WTC11 (cell line): ENCODE measurements around the gene KSR2. TPM values are rescaled to one million over a fixed set of nuclear protein-coding genes. Genes with fewer than 3 reads are reported as not detected.

Experiments
- ATAC-seq: fragments of 200-7000 bp; cut with Tn5 transposase; 2 replicates; pipeline ENCODE4 v1.10.0; 2021; ENCODE audit warnings: mild to moderate bottlenecking, moderate library complexity
- CTCF ChIA-PET: fragments of 300-600 bp; sonication (Branson Sonifier 250); formaldehyde crosslinking; loops from one replicate; lab custom pipeline; 2021; ENCODE audit warnings: antibody characterized with exemption; lab: Charles Lee
- POLR2A ChIA-PET: fragments of 350-600 bp; sonication (Branson Sonifier 250); formaldehyde crosslinking; loops from one replicate; lab custom pipeline; 2021; ENCODE audit warnings: antibody characterized with exemption; lab: Charles Lee
- DNase-seq: peaks from one replicate; pipeline ENCODE4 v3.0.0; 2021; ENCODE audit warnings: low spot score
- H3K27ac Mint-ChIP-seq: 2 replicates; pipeline ENCODE4 v1.8.0; 2021; ENCODE audit warnings: mixed read lengths
- H3K27me3 Mint-ChIP-seq: 2 replicates; pipeline ENCODE4 v1.8.0; 2021; ENCODE audit warnings: low read depth, mild to moderate bottlenecking, moderate library complexity, mixed read lengths
- H3K36me3 Mint-ChIP-seq: 2 replicates; pipeline ENCODE4 v1.8.0; 2021; ENCODE audit warnings: mixed read lengths
- H3K4me1 Mint-ChIP-seq: 2 replicates; pipeline ENCODE4 v1.8.0; 2022; ENCODE audit warnings: mixed read lengths
- H3K4me3 Mint-ChIP-seq: 2 replicates; pipeline ENCODE4 v1.8.0; 2021; ENCODE audit warnings: mild to moderate bottlenecking, moderate library complexity, mixed read lengths
- H3K9me3 Mint-ChIP-seq: 2 replicates; pipeline ENCODE4 v1.8.0; 2021; ENCODE audit warnings: mixed read lengths
- EMX1 ChIP-seq: fragments of 250-450 bp; sonication (Bioruptor Pico); IDR thresholded peaks from 2 replicates; pipeline ENCODE4 v1.8.0; 2021; ENCODE audit warnings: mild to moderate bottlenecking
- ETV6 ChIP-seq: sonication (generic); formaldehyde crosslinking; IDR thresholded peaks from 2 replicates; pipeline ENCODE4 v1.8.1; 2022; ENCODE audit warnings: mild to moderate bottlenecking, missing genetic modification reagents
- KAT7 ChIP-seq: sonication (generic); formaldehyde crosslinking; IDR thresholded peaks from 2 replicates; pipeline ENCODE4 v1.8.1; 2023; ENCODE audit warnings: missing genetic modification reagents, mild to moderate bottlenecking, borderline replicate concordance
- MXD4 ChIP-seq: fragments of 250-450 bp; sonication (Bioruptor Pico); IDR thresholded peaks from 2 replicates; pipeline ENCODE4 v1.8.0; 2021; ENCODE audit warnings: mild to moderate bottlenecking, moderate library complexity, borderline replicate concordance
- OVOL2 ChIP-seq: fragments of 250-450 bp; sonication (Bioruptor Pico); IDR thresholded peaks from 2 replicates; pipeline ENCODE4 v1.9.0; 2021; ENCODE audit warnings: mild to moderate bottlenecking, borderline replicate concordance
- RELA ChIP-seq: sonication (generic); formaldehyde crosslinking; IDR thresholded peaks from 2 replicates; pipeline ENCODE4 v1.8.1; 2022; ENCODE audit warnings: missing genetic modification reagents, mild to moderate bottlenecking, borderline replicate concordance
- SMAD4 ChIP-seq: sonication (generic); formaldehyde crosslinking; IDR thresholded peaks from 2 replicates; pipeline ENCODE4 v1.8.0; 2022; ENCODE audit warnings: mild to moderate bottlenecking, missing genetic modification reagents
- TCF7 ChIP-seq: sonication (generic); formaldehyde crosslinking; IDR thresholded peaks from 2 replicates; pipeline ENCODE4 v1.8.0; 2022; ENCODE audit warnings: mild to moderate bottlenecking, low read depth, missing genetic modification reagents, moderate library complexity
- TP53 ChIP-seq: sonication (generic); formaldehyde crosslinking; IDR thresholded peaks from 2 replicates; pipeline ENCODE4 v1.8.1; 2023; ENCODE audit warnings: mild to moderate bottlenecking, missing genetic modification reagents
- ZNF263 ChIP-seq: sonication (generic); formaldehyde crosslinking; IDR thresholded peaks from 2 replicates; pipeline ENCODE4 v1.8.1; 2022; ENCODE audit warnings: low read depth, mild to moderate bottlenecking, moderate library complexity, missing genetic modification reagents
- ZNF317 ChIP-seq: sonication (generic); formaldehyde crosslinking; IDR thresholded peaks from 2 replicates; pipeline ENCODE4 v1.8.1; 2023; ENCODE audit warnings: low read depth, mild to moderate bottlenecking, moderate library complexity, missing genetic modification reagents, borderline replicate concordance
- ZNF671 ChIP-seq: fragments of 250-450 bp; sonication (Bioruptor Pico); IDR thresholded peaks from 2 replicates; pipeline ENCODE4 v1.8.0; 2021; ENCODE audit warnings: mild to moderate bottlenecking
- total RNA-seq: library from RNA; stranded (reverse); gene quantifications from 3 replicates; pipeline ENCODE4 v1.2.3, GENCODE V29; 2021
- TF ChIP-seq, protein P1 (sequence below): sonication (generic); formaldehyde crosslinking; IDR thresholded peaks from 2 replicates; pipeline ENCODE4 v1.8.0; 2022; ENCODE audit warnings: mild to moderate bottlenecking, missing genetic modification reagents
- TF ChIP-seq, protein P2 (sequence below): sonication (generic); formaldehyde crosslinking; IDR thresholded peaks from 2 replicates; pipeline ENCODE4 v1.8.1; 2022; ENCODE audit warnings: mild to moderate bottlenecking, moderate library complexity, missing genetic modification reagents
- TF ChIP-seq, protein P3 (sequence below): sonication (generic); formaldehyde crosslinking; IDR thresholded peaks from 2 replicates; pipeline ENCODE4 v1.8.1; 2023; ENCODE audit warnings: mild to moderate bottlenecking, missing genetic modification reagents, moderate library complexity
- TF ChIP-seq, protein P4 (sequence below): fragments of 250-450 bp; sonication (Bioruptor Pico); IDR thresholded peaks from 2 replicates; pipeline ENCODE4 v1.9.0; 2021; ENCODE audit warnings: mild to moderate bottlenecking
- TF ChIP-seq, protein P5 (sequence below): sonication (generic); formaldehyde crosslinking; IDR thresholded peaks from 2 replicates; pipeline ENCODE4 v1.8.0; 2022; ENCODE audit warnings: mild to moderate bottlenecking, missing genetic modification reagents
- TF ChIP-seq, protein P6 (sequence below): fragments of 200-600 bp; IDR thresholded peaks from 2 replicates; pipeline ENCODE4 v1.8.0; 2022; ENCODE audit warnings: antibody characterized with exemption
- TF ChIP-seq, protein P7 (sequence below): sonication (generic); formaldehyde crosslinking; IDR thresholded peaks from 2 replicates; pipeline ENCODE4 v1.8.1; 2022; ENCODE audit warnings: low read depth, missing genetic modification reagents, borderline replicate concordance
- TF ChIP-seq, protein P8 (sequence below): sonication (generic); formaldehyde crosslinking; IDR thresholded peaks from 2 replicates; pipeline ENCODE4 v1.8.1; 2023; ENCODE audit warnings: mild to moderate bottlenecking, missing genetic modification reagents

The KSR2 gene
- total RNA-seq, 1 experiment from 2014 or later, result 2.4 TPM

DNA sequence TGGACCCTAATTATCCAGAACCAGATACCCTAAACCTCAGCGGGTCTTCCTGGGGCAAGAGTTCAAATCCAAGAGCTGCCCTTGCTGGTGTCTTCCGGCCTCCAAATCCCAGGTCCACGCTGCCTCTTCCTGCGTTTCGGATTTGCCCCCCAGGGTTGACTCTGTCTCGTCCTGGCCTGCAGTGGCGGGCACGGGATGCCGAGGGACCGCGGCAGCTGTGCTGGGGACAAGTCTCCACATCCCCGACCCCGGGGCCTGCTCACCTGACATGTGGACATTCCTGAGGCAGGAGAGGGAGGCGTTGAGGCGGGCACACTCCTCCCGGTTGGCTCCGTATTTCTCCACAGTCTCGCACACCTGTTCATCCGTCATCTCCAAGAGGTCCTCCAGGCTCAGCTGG is 113.6 kb downstream of the KSR2 start:
- TF ChIP-seq, protein P1, sequence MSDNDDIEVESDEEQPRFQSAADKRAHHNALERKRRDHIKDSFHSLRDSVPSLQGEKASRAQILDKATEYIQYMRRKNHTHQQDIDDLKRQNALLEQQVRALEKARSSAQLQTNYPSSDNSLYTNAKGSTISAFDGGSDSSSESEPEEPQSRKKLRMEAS (CRISPR knock-in tag), result no peak
- TF ChIP-seq KAT7 (no peak), ETV6 (no peak), ZNF263 (CRISPR knock-in tag) (no peak), SMAD4 (CRISPR knock-in tag) (no peak), EMX1 (CRISPR knock-in tag) (no peak), ZNF317 (CRISPR knock-in tag) (no peak), OVOL2 (CRISPR knock-in tag) (no peak), ZNF671 (no peak), TP53 (CRISPR knock-in tag) (no peak), TCF7 (CRISPR knock-in tag) (no peak), MXD4 (CRISPR knock-in tag) (no peak)
- TF ChIP-seq, protein P2, sequence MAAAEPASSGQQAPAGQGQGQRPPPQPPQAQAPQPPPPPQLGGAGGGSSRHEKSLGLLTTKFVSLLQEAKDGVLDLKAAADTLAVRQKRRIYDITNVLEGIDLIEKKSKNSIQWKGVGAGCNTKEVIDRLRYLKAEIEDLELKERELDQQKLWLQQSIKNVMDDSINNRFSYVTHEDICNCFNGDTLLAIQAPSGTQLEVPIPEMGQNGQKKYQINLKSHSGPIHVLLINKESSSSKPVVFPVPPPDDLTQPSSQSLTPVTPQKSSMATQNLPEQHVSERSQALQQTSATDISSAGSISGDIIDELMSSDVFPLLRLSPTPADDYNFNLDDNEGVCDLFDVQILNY, result no peak
- TF ChIP-seq, protein P3, sequence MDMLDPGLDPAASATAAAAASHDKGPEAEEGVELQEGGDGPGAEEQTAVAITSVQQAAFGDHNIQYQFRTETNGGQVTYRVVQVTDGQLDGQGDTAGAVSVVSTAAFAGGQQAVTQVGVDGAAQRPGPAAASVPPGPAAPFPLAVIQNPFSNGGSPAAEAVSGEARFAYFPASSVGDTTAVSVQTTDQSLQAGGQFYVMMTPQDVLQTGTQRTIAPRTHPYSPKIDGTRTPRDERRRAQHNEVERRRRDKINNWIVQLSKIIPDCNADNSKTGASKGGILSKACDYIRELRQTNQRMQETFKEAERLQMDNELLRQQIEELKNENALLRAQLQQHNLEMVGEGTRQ (CRISPR knock-in tag), result no peak
- TF ChIP-seq, protein P4, sequence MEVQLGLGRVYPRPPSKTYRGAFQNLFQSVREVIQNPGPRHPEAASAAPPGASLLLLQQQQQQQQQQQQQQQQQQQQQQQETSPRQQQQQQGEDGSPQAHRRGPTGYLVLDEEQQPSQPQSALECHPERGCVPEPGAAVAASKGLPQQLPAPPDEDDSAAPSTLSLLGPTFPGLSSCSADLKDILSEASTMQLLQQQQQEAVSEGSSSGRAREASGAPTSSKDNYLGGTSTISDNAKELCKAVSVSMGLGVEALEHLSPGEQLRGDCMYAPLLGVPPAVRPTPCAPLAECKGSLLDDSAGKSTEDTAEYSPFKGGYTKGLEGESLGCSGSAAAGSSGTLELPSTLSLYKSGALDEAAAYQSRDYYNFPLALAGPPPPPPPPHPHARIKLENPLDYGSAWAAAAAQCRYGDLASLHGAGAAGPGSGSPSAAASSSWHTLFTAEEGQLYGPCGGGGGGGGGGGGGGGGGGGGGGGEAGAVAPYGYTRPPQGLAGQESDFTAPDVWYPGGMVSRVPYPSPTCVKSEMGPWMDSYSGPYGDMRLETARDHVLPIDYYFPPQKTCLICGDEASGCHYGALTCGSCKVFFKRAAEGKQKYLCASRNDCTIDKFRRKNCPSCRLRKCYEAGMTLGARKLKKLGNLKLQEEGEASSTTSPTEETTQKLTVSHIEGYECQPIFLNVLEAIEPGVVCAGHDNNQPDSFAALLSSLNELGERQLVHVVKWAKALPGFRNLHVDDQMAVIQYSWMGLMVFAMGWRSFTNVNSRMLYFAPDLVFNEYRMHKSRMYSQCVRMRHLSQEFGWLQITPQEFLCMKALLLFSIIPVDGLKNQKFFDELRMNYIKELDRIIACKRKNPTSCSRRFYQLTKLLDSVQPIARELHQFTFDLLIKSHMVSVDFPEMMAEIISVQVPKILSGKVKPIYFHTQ (CRISPR knock-in tag), result no peak
- TF ChIP-seq, protein P5, sequence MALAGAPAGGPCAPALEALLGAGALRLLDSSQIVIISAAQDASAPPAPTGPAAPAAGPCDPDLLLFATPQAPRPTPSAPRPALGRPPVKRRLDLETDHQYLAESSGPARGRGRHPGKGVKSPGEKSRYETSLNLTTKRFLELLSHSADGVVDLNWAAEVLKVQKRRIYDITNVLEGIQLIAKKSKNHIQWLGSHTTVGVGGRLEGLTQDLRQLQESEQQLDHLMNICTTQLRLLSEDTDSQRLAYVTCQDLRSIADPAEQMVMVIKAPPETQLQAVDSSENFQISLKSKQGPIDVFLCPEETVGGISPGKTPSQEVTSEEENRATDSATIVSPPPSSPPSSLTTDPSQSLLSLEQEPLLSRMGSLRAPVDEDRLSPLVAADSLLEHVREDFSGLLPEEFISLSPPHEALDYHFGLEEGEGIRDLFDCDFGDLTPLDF (CRISPR knock-in tag), result no peak
- CTCF ChIA-PET, result interaction anchor here (1.1 to 7.4 kb wide), 3 partner anchors 18 to 619 kb away, joined by 3 to 72 read pairs (median 6); no protein-coding TSS in a partner anchor
- POLR2A ChIA-PET, result no interaction called here
- H3K27me3 Mint-ChIP-seq, result no peaks in the 10 kb centered on the region
- H3K4me1 Mint-ChIP-seq, result peaks cover 3% of the 10 kb centered on the region; the same call in 1 of the 2 replicates
- H3K4me3 Mint-ChIP-seq, result no peak overlapping the region
- no peak for ATAC-seq
- H3K9me3 Mint-ChIP-seq, result no peaks in the 10 kb centered on the region
- DNase-seq, result no peak
- H3K27ac Mint-ChIP-seq, result no peak overlapping the region
- H3K36me3 Mint-ChIP-seq, result no peaks in the 10 kb centered on the region

DNA sequence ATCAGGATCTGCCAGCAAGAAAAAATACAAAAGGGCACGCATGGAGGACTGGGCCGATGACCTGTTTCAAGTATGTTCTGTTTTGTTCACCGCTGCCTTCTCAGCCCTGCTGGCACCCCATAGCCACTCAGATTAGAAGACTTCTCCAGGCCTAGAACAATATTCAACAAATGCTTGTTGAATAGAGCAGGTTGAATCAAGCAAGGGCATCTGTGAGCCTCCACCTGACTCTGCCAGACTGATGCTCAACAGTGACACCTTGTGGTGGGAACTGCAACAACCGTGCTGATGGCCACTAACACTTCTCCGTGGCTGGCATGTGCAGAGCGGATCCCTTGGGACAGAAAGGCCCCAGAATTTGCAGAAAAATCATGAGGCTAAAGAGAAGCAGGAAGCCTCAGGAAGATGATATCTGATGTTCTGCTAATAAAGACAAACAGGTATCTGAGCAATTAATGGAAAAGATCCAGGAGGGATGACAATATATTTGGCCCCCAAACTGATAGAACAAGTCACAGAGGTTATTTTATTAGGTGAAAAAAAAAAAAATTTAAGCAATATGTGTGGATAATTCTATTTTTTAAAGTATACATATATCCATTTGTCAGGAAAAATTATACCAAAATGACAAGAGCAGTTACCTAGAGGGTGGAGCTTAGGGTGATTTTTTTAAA is 114.3 kb downstream of the KSR2 start:
- no peak for TF ChIP-seq RELA (CRISPR knock-in tag)
- TF ChIP-seq, protein P6, sequence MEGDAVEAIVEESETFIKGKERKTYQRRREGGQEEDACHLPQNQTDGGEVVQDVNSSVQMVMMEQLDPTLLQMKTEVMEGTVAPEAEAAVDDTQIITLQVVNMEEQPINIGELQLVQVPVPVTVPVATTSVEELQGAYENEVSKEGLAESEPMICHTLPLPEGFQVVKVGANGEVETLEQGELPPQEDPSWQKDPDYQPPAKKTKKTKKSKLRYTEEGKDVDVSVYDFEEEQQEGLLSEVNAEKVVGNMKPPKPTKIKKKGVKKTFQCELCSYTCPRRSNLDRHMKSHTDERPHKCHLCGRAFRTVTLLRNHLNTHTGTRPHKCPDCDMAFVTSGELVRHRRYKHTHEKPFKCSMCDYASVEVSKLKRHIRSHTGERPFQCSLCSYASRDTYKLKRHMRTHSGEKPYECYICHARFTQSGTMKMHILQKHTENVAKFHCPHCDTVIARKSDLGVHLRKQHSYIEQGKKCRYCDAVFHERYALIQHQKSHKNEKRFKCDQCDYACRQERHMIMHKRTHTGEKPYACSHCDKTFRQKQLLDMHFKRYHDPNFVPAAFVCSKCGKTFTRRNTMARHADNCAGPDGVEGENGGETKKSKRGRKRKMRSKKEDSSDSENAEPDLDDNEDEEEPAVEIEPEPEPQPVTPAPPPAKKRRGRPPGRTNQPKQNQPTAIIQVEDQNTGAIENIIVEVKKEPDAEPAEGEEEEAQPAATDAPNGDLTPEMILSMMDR, result peak; percentile 85
- TF ChIP-seq, protein P7, sequence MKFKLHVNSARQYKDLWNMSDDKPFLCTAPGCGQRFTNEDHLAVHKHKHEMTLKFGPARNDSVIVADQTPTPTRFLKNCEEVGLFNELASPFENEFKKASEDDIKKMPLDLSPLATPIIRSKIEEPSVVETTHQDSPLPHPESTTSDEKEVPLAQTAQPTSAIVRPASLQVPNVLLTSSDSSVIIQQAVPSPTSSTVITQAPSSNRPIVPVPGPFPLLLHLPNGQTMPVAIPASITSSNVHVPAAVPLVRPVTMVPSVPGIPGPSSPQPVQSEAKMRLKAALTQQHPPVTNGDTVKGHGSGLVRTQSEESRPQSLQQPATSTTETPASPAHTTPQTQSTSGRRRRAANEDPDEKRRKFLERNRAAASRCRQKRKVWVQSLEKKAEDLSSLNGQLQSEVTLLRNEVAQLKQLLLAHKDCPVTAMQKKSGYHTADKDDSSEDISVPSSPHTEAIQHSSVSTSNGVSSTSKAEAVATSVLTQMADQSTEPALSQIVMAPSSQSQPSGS (CRISPR knock-in tag), result no peak
- TF ChIP-seq, protein P3 (CRISPR knock-in tag), result peak; percentile 24; the same call in 1 of the 2 replicates
- TF ChIP-seq, protein P8, sequence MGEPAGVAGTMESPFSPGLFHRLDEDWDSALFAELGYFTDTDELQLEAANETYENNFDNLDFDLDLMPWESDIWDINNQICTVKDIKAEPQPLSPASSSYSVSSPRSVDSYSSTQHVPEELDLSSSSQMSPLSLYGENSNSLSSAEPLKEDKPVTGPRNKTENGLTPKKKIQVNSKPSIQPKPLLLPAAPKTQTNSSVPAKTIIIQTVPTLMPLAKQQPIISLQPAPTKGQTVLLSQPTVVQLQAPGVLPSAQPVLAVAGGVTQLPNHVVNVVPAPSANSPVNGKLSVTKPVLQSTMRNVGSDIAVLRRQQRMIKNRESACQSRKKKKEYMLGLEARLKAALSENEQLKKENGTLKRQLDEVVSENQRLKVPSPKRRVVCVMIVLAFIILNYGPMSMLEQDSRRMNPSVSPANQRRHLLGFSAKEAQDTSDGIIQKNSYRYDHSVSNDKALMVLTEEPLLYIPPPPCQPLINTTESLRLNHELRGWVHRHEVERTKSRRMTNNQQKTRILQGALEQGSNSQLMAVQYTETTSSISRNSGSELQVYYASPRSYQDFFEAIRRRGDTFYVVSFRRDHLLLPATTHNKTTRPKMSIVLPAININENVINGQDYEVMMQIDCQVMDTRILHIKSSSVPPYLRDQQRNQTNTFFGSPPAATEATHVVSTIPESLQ (CRISPR knock-in tag), result no peak
- no peak for TF ChIP-seq ZNF263 (CRISPR knock-in tag)
- TF ChIP-seq, all 79 proteins: peak for 2
- Mint-ChIP-seq H3K27me3 (no peaks in the 10 kb centered on the region), H3K36me3 (no peaks in the 10 kb centered on the region), H3K27ac (no peak overlapping the region), H3K4me1 (peaks cover 5% of the 10 kb centered on the region; the same call in 1 of the 2 replicates), H3K4me3 (no peak overlapping the region), H3K9me3 (no peaks in the 10 kb centered on the region)
- CTCF ChIA-PET, result interaction anchor here (1.1 to 7.4 kb wide), 3 partner anchors 17 to 618 kb away, joined by 3 to 72 read pairs (median 6); no protein-coding TSS in a partner anchor
- POLR2A ChIA-PET, result no interaction called here
- peak; percentile 86 for DNase-seq
- peak; percentile 81 for ATAC-seq
